GM18907 (cell line): Measurements from ENCODE around the gene GMNC.
A peak's percentile ranks its signal among the peaks of the same experiment; 100 is the strongest.

ENCODE experiments used
- ATAC-seq: cut with Tn5 transposase; IDR thresholded peaks from one replicate; pipeline ENCODE4 v1.9.1; 2021; ENCODE audit warnings: mild to moderate bottlenecking, moderate library complexity; ENCODE audit not compliant: unreplicated experiment

Gene GMNC

GRCh38 chr3:190853464-190853863, 9.0 kb downstream of the GMNC start:
- no peak for ATAC-seq

DNA sequence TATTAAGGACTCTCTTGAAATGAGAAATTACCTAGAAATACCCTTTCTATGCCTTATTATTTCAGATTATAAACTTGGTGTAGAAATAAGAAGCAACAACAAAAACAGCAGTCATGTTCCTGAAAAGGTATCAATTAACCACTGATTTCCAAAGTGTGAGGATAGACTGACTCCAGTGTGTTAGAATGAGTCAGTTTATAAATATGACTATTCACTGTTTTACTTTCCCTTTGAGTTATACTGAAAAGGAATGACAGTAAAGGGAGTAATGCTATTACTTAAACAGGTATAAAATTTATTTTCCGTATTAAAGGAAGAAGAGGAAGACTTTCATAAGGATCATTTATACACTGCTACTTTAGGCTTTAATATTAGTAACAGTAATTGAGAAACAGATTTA, 12.9 kb downstream of the GMNC start:
- ATAC-seq, result no peak

DNA sequence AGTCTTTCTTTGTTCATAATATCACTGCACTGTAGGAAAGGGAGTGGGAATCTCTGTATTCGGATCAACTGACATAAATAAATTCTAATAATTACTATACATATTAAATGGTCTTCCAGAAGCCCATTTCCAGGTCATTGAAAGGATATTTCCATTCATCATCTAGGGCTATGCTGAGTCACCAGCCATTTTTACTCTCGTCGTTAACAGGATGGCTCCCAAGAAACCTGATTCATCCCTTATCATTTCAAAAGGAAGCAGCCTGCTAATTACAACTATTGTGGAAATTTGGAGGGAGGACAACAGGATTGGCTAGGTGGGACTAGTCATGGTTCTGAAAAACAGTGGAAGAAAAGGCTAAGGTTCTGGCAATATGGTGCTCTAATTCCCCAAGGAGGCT, 13.6 kb downstream of the GMNC start:
- ATAC-seq, result no peak

- no peak for ATAC-seq
Observed at GRCh38 chr3:190847436-190847835, 15.1 kb downstream of the GMNC start.

GRCh38 chr3:190840146-190840545, 22.3 kb downstream of the GMNC start:
- no peak for ATAC-seq

DNA sequence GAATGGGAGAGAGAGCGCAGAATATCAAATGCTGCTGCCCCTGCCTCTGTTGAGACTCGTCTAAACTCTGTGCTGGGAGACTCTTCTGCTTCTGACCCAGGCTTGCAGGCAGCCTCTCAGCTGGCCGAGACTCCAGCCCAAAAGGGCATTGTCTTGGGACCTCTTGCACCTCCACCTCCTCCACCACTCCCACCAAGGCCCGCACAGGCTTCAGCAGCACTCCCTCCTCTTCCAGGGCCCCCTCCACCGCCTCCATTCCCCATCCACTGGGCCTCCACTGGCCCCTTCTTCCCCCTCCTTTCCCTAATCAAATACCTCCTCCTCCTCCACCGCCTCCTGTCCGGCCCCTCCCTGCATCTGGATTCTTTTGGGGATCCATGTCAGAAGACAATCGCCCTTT, 31.3 kb downstream of the GMNC start:
- ATAC-seq, result no peak

DNA sequence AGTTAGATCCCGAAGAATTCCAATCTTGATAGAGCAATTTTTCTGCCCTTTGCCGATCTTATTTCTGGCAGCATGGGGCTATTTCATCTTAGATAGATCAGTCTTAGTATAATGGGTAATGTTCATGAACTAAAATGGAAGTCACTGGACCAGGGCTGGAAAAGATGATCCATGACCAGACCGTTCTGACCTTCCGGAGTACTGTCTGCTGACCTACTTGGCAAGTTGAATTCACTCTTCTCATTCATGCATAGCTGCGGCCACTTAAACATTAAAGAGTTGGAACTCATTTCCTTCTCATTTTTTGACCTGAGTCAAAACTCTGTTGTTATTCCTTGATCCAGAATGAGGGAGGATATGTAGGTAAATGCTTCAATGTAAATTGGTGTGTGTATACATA, 32.5 kb downstream of the GMNC start:
- ATAC-seq, result no peak

DNA sequence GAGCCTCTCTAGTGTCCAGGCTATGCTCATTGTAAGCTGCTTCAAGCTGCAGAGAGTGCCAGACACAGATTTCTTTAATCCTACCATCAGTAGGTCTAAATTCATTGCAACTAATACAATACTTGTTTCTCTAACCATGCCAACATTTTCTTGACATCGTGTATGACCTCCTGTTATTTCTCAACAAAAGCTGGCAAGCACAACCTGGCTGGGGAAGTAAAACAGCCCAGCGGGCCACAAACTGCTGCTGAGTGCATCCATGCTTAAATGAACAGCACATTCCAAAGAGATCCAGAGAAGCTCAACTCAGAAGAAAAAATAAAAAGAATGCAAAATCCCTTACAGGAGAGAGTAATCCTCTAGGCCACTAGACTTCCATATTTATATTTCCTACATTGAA, 36.5 kb downstream of the GMNC start:
- ATAC-seq, result no peak

- ATAC-seq, result no peak
Observed at GRCh38 chr3:190825386-190826016, 37.0 kb downstream of the GMNC start.

GRCh38 chr3:190811775-190812480, 50.6 kb downstream of the GMNC start:
- ATAC-seq, result peak; percentile 80

GRCh38 chr3:190810957-190811356, 51.5 kb downstream of the GMNC start:
- no peak for ATAC-seq

DNA sequence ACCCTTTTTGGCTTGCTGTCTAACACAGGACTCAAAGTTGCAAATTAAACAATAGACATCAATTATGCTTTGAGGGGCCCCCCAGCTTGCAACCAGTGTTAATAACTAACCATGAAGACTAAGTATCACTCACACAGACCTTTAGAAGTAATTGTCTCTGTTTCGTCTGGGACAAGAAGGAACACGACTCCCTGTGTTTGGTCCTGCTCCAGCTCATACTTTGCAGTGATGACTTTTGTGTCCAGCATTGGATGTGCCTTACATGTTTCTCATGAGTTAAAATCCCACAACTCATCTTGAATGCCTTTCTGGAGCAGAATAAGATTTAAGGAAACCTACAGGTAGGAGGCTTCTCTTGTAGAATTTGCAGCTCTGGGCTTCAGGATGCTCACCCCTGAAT, 53.1 kb downstream of the GMNC start:
- ATAC-seq, result no peak

DNA sequence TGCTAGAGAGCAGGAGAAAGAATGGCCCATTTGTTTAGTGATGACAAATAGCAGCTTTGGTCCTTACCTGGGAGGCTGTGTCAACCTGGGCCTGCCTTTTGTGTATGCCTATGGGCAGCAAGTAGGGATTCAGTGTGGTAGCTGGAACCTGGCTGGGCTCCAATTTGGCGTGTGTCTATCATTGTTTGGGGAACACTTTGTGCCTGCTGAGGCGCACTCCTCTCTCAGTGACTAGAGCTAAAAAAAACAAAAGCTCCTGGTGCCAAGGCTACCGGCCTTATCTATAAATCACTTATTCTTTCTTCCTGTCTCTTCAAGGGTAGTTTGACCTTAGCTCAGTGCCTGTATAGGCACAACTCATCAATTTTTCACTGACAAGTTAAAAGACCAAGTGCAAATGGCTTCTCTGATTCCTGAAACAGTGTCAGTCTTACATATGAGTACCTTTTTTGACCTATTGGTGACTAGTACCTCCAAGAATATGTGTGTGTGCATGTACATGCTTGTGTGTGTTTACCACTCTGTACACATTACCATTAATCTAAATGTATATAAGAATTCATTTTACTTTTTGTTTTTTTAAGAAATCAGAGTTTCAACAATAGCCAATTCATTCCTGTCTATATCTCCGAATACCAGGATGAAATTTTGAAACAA, 54.6 kb downstream of the GMNC start:
- ATAC-seq, result no peak
